ENCODE data around the gene C13orf46.
"Not testable (repeated sequence)": the region's sequence is repeated elsewhere in the genome, so short reads cannot be mapped to it uniquely, and the experiment has no call there.

The C13orf46 gene

GRCh38 chr13:113926951-113927660 lies 46.8 kb downstream of the C13orf46 start:
- DNase-seq (ENCODE audit: low read depth in 2 of 2, low spot score in 1 of 2): no peak

DNA sequence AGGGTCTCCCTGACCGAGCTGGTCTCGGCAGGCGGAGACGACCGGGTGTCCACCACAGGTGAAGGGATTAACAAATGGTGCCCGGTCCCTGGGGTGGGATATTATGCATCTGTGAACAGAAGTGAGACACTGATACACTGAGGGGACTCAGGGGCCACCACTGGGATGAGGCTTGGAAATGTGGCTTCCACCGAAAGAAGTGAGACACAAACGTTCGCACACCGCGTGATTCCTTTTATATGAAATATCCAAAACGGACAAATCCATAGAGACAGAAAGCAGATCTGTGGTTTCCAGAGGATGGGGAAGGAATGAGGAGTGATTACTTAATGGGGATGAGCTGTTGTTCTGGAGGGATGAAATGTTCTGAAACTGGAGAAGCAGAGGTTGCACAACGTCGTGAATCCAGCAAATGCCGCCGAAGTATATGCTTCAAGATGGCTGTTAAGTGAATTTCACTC lies 47.5 kb downstream of the C13orf46 start:
- DNase-seq (ENCODE audit: low read depth in 2 of 2, low spot score in 1 of 2): no peak

GRCh38 chr13:113924184-113924901 lies 49.5 kb downstream of the C13orf46 start:
- DNase-seq (ENCODE audit: low read depth in 2 of 2, low spot score in 1 of 2): no peak

- no peak for DNase-seq (ENCODE audit: low read depth in 2 of 2, low spot score in 1 of 2)
Observed at GRCh38 chr13:113923376-113924063, 50.4 kb downstream of the C13orf46 start.

GRCh38 chr13:113922412-113923118 lies 51.3 kb downstream of the C13orf46 start:
- DNase-seq (ENCODE audit: low read depth in 2 of 2, low spot score in 1 of 2): no peak

DNA sequence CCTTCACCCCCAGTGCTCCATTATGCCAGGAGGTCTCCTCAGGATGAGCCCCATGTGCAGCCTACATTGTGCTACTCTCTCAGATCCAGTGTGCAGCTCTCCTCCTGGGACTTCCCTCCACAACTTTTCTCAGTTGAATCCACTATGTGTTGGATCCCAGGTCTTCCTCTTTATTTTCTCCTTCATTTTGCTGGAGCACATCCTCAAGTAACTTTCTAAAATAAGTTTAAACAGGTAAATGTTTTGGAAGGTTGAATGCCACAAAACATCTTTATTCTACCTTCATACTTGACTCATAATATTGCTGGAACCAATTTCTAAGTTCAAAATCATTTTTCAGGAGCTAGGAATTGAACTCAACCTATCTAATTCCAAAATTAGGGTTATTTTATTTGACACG lies 52.1 kb downstream of the C13orf46 start:
- DNase-seq (ENCODE audit: low read depth in 2 of 2, low spot score in 1 of 2): no peak

GRCh38 chr13:113920606-113921286 lies 53.1 kb downstream of the C13orf46 start:
- DNase-seq (ENCODE audit: low read depth in 2 of 2, low spot score in 1 of 2): no peak

GRCh38 chr13:113919761-113920559 lies 53.9 kb downstream of the C13orf46 start:
- DNase-seq (ENCODE audit: low read depth in 2 of 2, low spot score in 1 of 2): no peak

- DNase-seq (ENCODE audit: low read depth in 2 of 2, low spot score in 1 of 2): no peak
Observed at GRCh38 chr13:113918981-113919701, 54.7 kb downstream of the C13orf46 start.

DNA sequence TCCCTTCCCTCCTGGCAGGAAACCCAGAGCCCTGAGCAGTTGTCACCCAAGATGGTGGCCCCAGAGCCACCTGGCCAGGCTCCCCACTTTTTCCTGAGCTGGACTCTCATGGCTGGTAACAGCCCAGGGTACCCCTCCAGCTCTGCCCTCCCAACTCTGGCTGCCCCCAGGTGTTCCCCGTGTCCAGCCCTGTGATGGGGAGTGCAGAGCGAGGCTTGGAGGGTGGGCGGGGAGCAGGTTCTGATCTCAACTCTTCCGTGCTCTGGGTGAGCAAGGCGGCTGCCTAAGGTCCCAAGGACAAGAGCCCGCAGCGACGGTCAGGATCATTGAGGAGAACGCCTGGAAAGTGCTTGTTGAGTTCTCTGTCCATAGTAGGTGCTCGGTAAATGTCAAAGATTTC lies 55.3 kb downstream of the C13orf46 start:
- no peak for DNase-seq (ENCODE audit: low read depth in 2 of 2, low spot score in 1 of 2)

DNA sequence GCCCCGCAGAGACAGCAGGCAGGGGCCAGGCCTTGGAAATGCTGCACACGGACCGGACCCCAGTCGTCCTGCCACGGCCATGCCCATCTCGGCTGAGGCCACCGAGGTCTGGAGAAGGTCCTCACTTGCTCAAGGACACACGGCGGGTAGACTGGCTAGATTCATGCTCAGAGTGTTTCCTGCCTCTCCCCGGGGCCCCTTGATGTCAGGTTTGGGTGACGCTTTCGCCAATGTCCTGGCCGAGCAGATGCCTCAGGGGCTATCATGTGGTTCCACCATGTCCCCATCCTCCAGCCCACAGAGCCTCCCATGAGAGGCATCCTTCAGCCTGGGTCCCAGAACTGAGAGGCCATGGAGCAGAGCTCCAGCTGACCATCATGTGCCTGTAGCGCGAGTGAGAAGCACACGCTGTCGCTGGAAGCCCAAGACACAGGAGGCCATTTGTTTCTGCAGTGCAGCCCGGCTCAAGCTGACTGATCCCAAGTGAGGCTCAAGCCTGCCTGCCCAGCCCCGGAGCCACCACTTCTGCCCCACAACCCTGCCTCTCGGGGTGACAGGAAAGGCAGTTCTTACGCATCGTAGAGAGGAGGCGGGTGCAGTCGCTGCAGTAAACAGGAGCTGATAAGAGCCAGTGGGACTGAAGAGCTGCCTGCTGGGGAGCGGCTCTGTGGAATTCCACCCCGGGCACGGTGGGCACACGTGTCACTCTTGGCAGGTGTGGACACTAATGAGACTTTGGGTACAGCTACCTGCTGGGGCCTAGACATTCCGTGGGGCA lies 56.1 kb downstream of the C13orf46 start:
- no peak for DNase-seq (ENCODE audit: low read depth in 2 of 2, low spot score in 1 of 2)

- no peak for DNase-seq (ENCODE audit: low read depth in 2 of 2, low spot score in 1 of 2)
Observed at GRCh38 chr13:113917096-113917495, 56.8 kb downstream of the C13orf46 start.

DNA sequence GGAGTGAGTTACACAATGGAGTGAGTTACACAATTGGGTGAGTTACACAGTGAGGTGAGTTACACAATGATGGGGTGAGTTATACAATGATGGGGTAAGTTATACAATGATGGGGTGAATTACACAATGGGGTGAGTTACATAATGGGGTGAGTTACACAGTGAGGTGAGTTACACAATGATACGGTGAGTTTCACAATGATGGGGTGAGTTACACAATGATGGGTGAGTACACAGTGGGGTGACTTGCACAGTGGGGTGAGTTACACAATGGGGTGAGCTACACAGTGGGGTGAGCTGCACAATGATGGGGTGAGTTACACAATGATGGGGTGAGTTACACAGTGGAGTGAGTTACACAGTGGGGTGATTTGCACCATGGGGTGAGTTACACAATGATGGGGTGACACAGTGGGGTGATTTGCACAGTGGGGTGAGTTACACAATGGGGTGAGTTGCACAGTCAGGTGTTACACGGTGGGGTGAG lies 57.5 kb downstream of the C13orf46 start:
- no peak for DNase-seq (ENCODE audit: low read depth in 2 of 2, low spot score in 1 of 2)

- DNase-seq (ENCODE audit: low read depth in 2 of 2, low spot score in 1 of 2): no peak
Observed at GRCh38 chr13:113915786-113916329, 58.0 kb downstream of the C13orf46 start.

GRCh38 chr13:113915012-113915763 lies 58.7 kb downstream of the C13orf46 start:
- no peak for DNase-seq (ENCODE audit: low read depth in 2 of 2, low spot score in 1 of 2)

DNA sequence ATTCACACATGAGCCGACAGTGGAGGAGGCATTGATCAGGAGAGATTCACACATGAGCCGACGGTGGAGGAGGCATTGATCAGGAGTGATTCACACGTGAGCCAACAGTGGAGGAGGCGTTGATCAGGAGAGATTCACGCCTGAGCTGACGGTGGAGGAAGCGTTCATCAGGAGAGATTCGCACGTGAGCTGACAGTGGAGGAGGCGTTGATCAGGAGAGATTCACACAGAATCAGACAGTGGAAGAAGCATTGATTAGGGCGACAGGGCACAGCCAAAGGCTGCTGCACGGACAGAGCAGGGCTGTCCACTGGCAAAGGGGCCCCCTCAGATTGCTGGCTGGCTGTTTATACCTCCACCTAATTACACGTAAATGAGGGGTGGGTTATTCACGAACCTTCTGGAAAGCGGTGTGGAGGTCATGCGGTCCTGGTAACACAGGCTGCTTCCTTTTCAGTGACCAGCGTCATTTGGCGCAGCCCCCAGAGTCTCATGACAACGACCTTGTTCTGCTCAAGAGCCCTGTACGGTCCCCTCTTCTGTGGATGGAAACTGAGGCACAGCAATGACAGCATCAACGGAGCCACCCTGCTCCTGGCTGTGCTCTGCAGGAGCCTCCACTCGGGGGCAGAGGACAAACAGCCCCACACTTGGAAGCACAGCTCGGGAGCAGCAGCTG lies 59.4 kb downstream of the C13orf46 start:
- DNase-seq (ENCODE audit: low read depth in 2 of 2, low spot score in 1 of 2): no peak

DNA sequence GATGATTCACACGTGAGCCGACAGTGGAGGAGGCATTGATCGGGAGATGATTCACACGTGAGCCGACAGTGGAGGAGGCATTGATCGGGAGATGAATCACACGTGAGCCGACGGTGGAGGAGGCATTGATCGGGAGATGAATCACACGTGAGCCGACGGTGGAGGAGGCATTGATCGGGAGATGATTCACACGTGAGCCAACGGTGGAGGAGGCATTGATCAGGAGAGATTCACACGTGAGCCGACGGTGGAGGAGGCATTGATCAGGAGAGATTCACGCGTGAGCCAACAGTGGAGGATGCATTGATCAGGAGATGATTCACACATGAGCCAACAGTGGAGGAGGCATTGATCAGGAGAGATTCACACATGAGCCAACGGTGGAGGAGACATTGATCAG lies 60.0 kb downstream of the C13orf46 start:
- not testable (repeated sequence) for DNase-seq (ENCODE audit: low read depth in 2 of 2, low spot score in 1 of 2)
